PC-3 (cell line): Measurements from ENCODE around the gene EFCAB9.
"Not testable (repeated sequence)": the region's sequence is repeated elsewhere in the genome, so short reads cannot be mapped to it uniquely, and the experiment has no call there.

Source experiments
- EZH2 ChIP-seq: fragments of 300-600 bp; sonication (generic); IDR thresholded peaks from one replicate; pipeline ENCODE4 v1.6.1; 2017; ENCODE audit warnings: antibody characterized with exemption, mild to moderate bottlenecking, low read length; ENCODE audit not compliant: unreplicated experiment
- TF ChIP-seq, protein P1 (sequence below): fragments of 300-600 bp; sonication (generic); conservative IDR thresholded peaks from 2 replicates; pipeline ENCODE4 v1.5.1; 2017; ENCODE audit warnings: antibody characterized with exemption, low read depth, mild to moderate bottlenecking, low read length

DNA sequence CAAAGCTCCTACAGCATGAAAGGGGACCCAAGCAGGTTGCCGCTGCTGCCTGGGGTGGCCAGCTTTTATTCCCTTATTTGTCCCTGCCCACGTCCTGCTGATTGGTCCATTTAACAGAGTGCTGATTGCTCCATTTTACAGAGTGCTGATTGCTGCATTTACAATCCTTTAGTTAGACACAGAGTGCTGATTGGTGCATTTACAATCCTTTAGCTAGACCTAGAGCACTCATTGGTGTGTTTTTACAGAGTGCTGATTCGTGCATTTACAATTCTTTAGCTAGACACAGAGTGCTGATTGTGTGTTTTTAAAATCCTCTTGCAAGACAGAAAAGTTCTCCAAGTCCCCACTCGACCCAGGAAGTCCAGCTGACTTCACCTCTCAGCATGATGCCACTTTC is 3.8 kb downstream of the EFCAB9 start:
- TF ChIP-seq, protein P1, sequence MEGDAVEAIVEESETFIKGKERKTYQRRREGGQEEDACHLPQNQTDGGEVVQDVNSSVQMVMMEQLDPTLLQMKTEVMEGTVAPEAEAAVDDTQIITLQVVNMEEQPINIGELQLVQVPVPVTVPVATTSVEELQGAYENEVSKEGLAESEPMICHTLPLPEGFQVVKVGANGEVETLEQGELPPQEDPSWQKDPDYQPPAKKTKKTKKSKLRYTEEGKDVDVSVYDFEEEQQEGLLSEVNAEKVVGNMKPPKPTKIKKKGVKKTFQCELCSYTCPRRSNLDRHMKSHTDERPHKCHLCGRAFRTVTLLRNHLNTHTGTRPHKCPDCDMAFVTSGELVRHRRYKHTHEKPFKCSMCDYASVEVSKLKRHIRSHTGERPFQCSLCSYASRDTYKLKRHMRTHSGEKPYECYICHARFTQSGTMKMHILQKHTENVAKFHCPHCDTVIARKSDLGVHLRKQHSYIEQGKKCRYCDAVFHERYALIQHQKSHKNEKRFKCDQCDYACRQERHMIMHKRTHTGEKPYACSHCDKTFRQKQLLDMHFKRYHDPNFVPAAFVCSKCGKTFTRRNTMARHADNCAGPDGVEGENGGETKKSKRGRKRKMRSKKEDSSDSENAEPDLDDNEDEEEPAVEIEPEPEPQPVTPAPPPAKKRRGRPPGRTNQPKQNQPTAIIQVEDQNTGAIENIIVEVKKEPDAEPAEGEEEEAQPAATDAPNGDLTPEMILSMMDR, result not testable (repeated sequence)
- not testable (repeated sequence) for TF ChIP-seq EZH2
